HT1080 (cell line): ENCODE data around the gene ZNF213. TPM values are rescaled to one million over a fixed set of nuclear protein-coding genes. Genes with fewer than 3 reads are reported as not detected.

Experiments
- DNase-seq: peaks from one replicate; pipeline ENCODE4 v3.0.0-alpha.2; 2015; ENCODE audit warnings: low read depth
- small RNA-seq: library from RNA; depleted of rRNA; stranded (forward); fragments of <200 nt; gene quantifications from one replicate; pipeline ENCODE3, GENCODE V24; 2014
- total RNA-seq: library from RNA; depleted of rRNA; stranded (reverse); fragments of >200 nt; shearing (Covaris generic); gene quantifications from 2 replicates; pipeline ENCODE4 v1.2.3, GENCODE V29; 2014; rRNA removed

The ZNF213 gene
- total RNA-seq, 1 experiment from 2014 or later: 3.8 TPM

- peak; percentile 90 for DNase-seq
Observed at GRCh38 chr16:3188925-3189825, 54.3 kb downstream of the ZNF213 start.

DNA sequence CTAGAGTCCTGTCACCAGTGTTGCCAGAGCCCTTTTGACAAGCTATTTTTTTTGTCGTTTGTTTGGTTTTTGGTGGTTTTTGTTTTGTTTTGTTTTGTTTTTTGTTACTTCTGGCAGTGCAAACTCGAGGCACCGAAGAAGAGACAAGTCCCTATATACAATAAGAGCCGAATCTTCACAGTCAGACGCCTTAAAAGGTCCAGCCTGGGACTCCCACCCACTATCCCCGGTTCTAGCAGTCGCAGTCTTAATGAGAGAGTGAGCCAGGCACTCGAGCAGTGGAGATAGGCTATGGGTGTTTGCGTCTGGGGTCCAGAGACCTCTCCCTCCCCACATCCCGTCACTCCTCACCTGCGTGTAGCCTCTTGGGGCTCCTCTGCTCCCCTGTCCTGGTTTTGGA is 55.0 kb downstream of the ZNF213 start:
- no peak for DNase-seq

DNA sequence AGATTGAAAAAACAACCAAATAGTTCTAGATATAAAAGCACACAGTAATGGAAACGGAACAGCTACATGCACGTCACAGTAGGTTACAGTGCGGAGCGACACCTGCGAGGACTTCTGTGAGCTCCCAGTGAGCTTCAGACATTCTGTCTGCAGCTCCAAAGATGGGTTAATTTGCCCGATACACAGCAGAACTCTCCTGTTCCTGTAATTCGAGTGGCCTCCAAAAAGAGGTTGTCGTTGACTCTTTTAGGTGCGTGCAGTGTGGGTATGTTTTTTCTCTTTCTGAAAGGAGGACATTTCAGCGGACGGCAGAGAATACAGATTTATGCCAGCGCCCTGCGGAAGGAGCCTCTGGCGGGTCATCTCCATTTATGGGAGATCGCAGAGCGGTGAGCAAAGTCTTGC is 56.1 kb downstream of the ZNF213 start:
- no peak for DNase-seq

Small RNAs within 50 kb of the gene (small RNA-seq; reads per million reads assigned to genes)
- gene RNU1-22P: 0.18 reads per million

Other genes with a start within 250 kb of the ZNF213 start
- gene FLYWCH1, start 223.1 kb upstream of the ZNF213 start, total RNA-seq: 21.0 and 25.8 TPM in 2 replicates
- 2.4 and 2.5 TPM in 2 replicates for gene KREMEN2, start 170.8 kb upstream of the ZNF213 start, total RNA-seq
- 47.9 TPM in 2 replicates for gene PAQR4, start 165.7 kb upstream of the ZNF213 start, total RNA-seq
- 37.6 and 46.9 TPM in 2 replicates for gene PKMYT1, start 154.6 kb upstream of the ZNF213 start, total RNA-seq
- gene CLDN9, start 122.1 kb upstream of the ZNF213 start, total RNA-seq: not detected in 2 replicates
- gene CLDN6, start 116.8 kb upstream of the ZNF213 start, total RNA-seq: 0.07 TPM in 1 of 2 replicates, not detected in the other
- gene TNFRSF12A, start 114.7 kb upstream of the ZNF213 start, total RNA-seq: 411 and 496 TPM in 2 replicates
- gene HCFC1R1, start 111.1 kb upstream of the ZNF213 start, total RNA-seq: 246 and 370 TPM in 2 replicates
- gene THOC6, start 111.0 kb upstream of the ZNF213 start, total RNA-seq: 56.9 and 64.6 TPM in 2 replicates
- not detected in 2 replicates for gene BICDL2, start 98.1 kb upstream of the ZNF213 start, total RNA-seq
- 0.05 and 0.20 TPM in 2 replicates for gene MMP25, start 88.5 kb upstream of the ZNF213 start, total RNA-seq
- 1.6 and 2.5 TPM in 2 replicates for gene IL32, start 69.4 kb upstream of the ZNF213 start, total RNA-seq
- gene ZSCAN10, start 35.7 kb upstream of the ZNF213 start, total RNA-seq: not detected in 2 replicates
- gene ZNF205, start 22.4 kb upstream of the ZNF213 start, total RNA-seq: 15.3 and 16.6 TPM in 2 replicates
- gene OR1F1, start 53.2 kb downstream of the ZNF213 start, total RNA-seq: not detected in 2 replicates
- gene ZNF200, start 100.1 kb downstream of the ZNF213 start, total RNA-seq: 12.5 and 13.2 TPM in 2 replicates
- 0.03 TPM in 1 of 2 replicates, not detected in the other for gene MEFV, start 121.6 kb downstream of the ZNF213 start, total RNA-seq
- 38.8 and 39.1 TPM in 2 replicates for gene ZNF263, start 148.5 kb downstream of the ZNF213 start, total RNA-seq
- gene TIGD7, start 170.4 kb downstream of the ZNF213 start, total RNA-seq: 2.8 and 3.1 TPM in 2 replicates
- gene ZNF75A, start 170.5 kb downstream of the ZNF213 start, total RNA-seq: 12.2 and 16.9 TPM in 2 replicates
- not detected in 2 replicates for gene OR2C1, start 220.9 kb downstream of the ZNF213 start, total RNA-seq